ENCODE results near the gene FARSA.
"Not testable (repeated sequence)": the region's sequence is repeated elsewhere in the genome, so short reads cannot be mapped to it uniquely, and the experiment has no call there.

FARSA gene

GRCh38 chr19:12953138-12953798 is 19.8 kb upstream of the FARSA start:
- DNase-seq (ENCODE audit: low read depth) = no peak
- H3K4me3 ChIP-seq (ENCODE audit: low read depth, low read length) = no peak overlapping the region
- TF ChIP-seq CTCF (IDR thresholded peaks at IDR 0.05; ENCODE audit: insufficient read depth, low read depth, low read length, missing control alignments) = no peak

- no peak overlapping the region for H3K4me3 ChIP-seq (ENCODE audit: low read depth, low read length)
- no peak for TF ChIP-seq CTCF (IDR thresholded peaks at IDR 0.05; ENCODE audit: insufficient read depth, low read depth, low read length, missing control alignments)
- no peak for DNase-seq (ENCODE audit: low read depth)
Observed at GRCh38 chr19:12952488-12953137, 19.1 kb upstream of the FARSA start.

- not testable (repeated sequence) for DNase-seq (ENCODE audit: low read depth); H3K4me3 ChIP-seq (ENCODE audit: low read depth, low read length)
Observed at GRCh38 chr19:12952050-12952449, 18.5 kb upstream of the FARSA start.

GRCh38 chr19:12949363-12950283 is 16.1 kb upstream of the FARSA start:
- H3K4me3 ChIP-seq (ENCODE audit: low read depth, low read length) = no peak overlapping the region
- no peak for DNase-seq (ENCODE audit: low read depth)

GRCh38 chr19:12948612-12949362 is 15.3 kb upstream of the FARSA start:
- H3K4me3 ChIP-seq (ENCODE audit: low read depth, low read length) = no peak overlapping the region
- DNase-seq (ENCODE audit: low read depth) = no peak
- TF ChIP-seq CTCF (IDR thresholded peaks at IDR 0.05; ENCODE audit: insufficient read depth, low read depth, low read length, missing control alignments) = no peak

More at GRCh38 chr19:12949363-12950283, 16.1 kb upstream of the FARSA start:
- TF ChIP-seq CTCF (IDR thresholded peaks at IDR 0.05; ENCODE audit: insufficient read depth, low read depth, low read length, missing control alignments) = no peak

GRCh38 chr19:12947702-12948611 is 14.4 kb upstream of the FARSA start:
- DNase-seq (ENCODE audit: low read depth) = no peak
- no peak for TF ChIP-seq CTCF (IDR thresholded peaks at IDR 0.05; ENCODE audit: insufficient read depth, low read depth, low read length, missing control alignments)
- no peak overlapping the region for H3K4me3 ChIP-seq (ENCODE audit: low read depth, low read length)

All from GM12865 (cell line).